Uterus (tissue), 4 donors: ENCODE results near the gene CDIPT. TPM values are rescaled to one million over a fixed set of nuclear protein-coding genes. Genes with fewer than 3 reads are reported as not detected.
A peak's percentile ranks its signal among the peaks of the same experiment; 100 is the strongest.

ENCODE experiments used
- DNase-seq, 2 donors: peaks; one replicate each; pipeline ENCODE4 v3.0.0-alpha.2; 2019 to 2020
- H3K27ac ChIP-seq, 2 donors: fragments of 200-600 bp; sonication (generic); 1 replicate in 1 of 2; 2 replicates in 1 of 2; pipeline ENCODE4 v1.5.1; 2016 to 2018
- H3K27me3 ChIP-seq, 2 donors: fragments of 200-600 bp; sonication (generic); one replicate each; pipeline ENCODE4 v1.5.1; 2018 to 2019; ENCODE audit warnings: control low read depth in 1 of 2
- H3K36me3 ChIP-seq, 2 donors: fragments of 200-600 bp; sonication (generic); one replicate each; pipeline ENCODE4 v1.5.1; 2019; ENCODE audit warnings: control low read depth in 1 of 2
- H3K4me1 ChIP-seq, 2 donors: fragments of 200-600 bp; sonication (generic); one replicate each; pipeline ENCODE4 v1.5.1; 2018 to 2019; ENCODE audit warnings: control low read depth in 1 of 2
- H3K4me3 ChIP-seq, 2 donors: fragments of 200-600 bp; sonication (generic); 1 replicate in 1 of 2; 2 replicates in 1 of 2; pipeline ENCODE4 v1.5.1; 2018 to 2019; ENCODE audit warnings: mild to moderate bottlenecking in 1 of 2
- H3K9me3 ChIP-seq, 2 donors: fragments of 200-600 bp; sonication (generic); one replicate each; pipeline ENCODE4 v1.5.1; 2019; ENCODE audit warnings: control low read depth in 1 of 2
- CTCF ChIP-seq, 4 experiments: fragments of 200-600 bp in 2 of 4; fragments of 450-650 bp in 2 of 4; sonication (generic) in 2 of 4; IDR thresholded peaks; one replicate each; pipeline ENCODE4 v1.5.1; 2016 to 2019; ENCODE audit warnings: antibody characterized with exemption in 4 of 4, mild to moderate bottlenecking in 2 of 4, moderate library complexity in 1 of 4
- POLR2A ChIP-seq, 2 donors: fragments of 450-650 bp; IDR thresholded peaks; one replicate each; pipeline ENCODE4 v1.6.1; 2016; ENCODE audit warnings: antibody characterized with exemption in 2 of 2, mild to moderate bottlenecking in 1 of 2, moderate library complexity in 1 of 2
- intact Hi-C: fragments of 100-400 bp; cut with DNase I; formaldehyde crosslinking; loops from one replicate; pipeline ENCODE4 v1.15.1; 2023; ENCODE audit warnings: low total_unique reads
- total RNA-seq, 4 donors: library from RNA; depleted of rRNA in 3 of 4; stranded (reverse); fragments of >200 nt in 3 of 4; gene quantifications; one replicate each; pipeline versions ENCODE4 v1.1.0 to v1.2.4, GENCODE V29; 2014 to 2023
- donor health status: DM: yes; HTN: yes; CAD: no.

CDIPT gene
- total RNA-seq, 4 donors from 2014 or later = 35.1 to 83.7 (median 59.1) TPM

DNA sequence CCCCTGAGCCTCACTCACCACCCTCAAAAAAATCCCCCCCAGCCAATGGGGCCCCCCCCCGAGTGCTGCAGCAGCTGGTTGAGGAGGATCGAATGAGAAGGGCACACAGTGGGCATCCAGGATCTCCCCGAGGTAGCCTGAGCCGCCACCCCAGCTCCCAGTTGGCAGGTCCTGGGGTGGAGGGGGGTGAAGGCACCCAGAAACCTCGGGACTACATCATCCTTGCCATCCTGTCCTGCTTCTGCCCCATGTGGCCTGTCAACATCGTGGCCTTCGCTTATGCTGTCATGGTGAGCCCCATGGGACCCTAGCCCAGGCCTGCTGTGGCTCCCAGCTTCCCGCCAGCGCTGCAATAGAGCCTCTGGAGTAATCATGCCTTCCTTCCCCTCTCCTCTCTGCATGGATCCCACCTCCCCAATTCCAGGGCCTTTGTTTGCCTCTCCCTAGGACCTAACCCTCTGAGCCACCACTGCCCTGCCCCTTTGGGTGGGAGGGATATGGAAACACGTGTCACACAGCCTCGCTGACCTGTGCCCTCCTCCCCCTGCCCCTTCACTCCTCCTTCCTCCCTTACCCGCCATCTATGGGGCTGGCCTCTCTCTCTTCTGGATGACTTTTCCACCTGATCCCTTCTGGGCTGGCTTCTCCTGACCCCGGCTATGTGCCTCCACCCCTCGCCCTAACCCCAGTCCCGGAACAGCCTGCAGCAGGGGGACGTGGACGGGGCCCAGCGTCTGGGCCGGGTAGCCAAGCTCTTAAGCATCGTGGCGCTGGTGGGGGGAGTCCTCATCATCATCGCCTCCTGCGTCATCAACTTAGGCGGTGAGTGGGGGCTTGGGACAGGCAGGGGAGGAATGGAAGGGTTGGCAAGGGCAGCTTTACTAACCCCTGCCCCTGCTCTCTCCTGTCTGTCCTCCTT, 49.1 kb downstream of the CDIPT start:
- no peak for TF ChIP-seq CTCF (IDR thresholded peaks at IDR 0.05)
- no peak for TF ChIP-seq POLR2A (IDR thresholded peaks at IDR 0.05)
- intact Hi-C loops = no loop called here

GRCh38 chr16:29812754-29813643, 50.0 kb downstream of the CDIPT start:
- no peaks in the 10 kb centered on the region for H3K9me3 ChIP-seq
- intact Hi-C loops = no loop called here
- H3K4me3 ChIP-seq = peak overlapping the region; percentile 59 to 66
- peak overlapping the region; percentile 96 to 99 for H3K27ac ChIP-seq
- TF ChIP-seq CTCF (IDR thresholded peaks at IDR 0.05) (no peak), POLR2A (IDR thresholded peaks at IDR 0.05) (no peak)
- DNase-seq = no peak
- peaks cover 11 to 38% of the 10 kb centered on the region in 2 donors for H3K4me1 ChIP-seq
- no peaks in the 10 kb centered on the region for H3K27me3 ChIP-seq
- no peaks in the 10 kb centered on the region for H3K36me3 ChIP-seq

More for the DNA sequence above, 49.1 kb downstream of the CDIPT start:
- peak in 1 of 2 donors; percentile 34 for DNase-seq
- H3K4me3 ChIP-seq = peak overlapping the region in 1 of 2 donors; percentile 66
- peaks cover 4 to 29% of the 10 kb centered on the region in 2 donors for H3K4me1 ChIP-seq
- H3K9me3 ChIP-seq = no peaks in the 10 kb centered on the region
- H3K27ac ChIP-seq = peak overlapping the region; percentile 96 to 99
- no peaks in the 10 kb centered on the region for H3K36me3 ChIP-seq
- no peaks in the 10 kb centered on the region for H3K27me3 ChIP-seq

DNA sequence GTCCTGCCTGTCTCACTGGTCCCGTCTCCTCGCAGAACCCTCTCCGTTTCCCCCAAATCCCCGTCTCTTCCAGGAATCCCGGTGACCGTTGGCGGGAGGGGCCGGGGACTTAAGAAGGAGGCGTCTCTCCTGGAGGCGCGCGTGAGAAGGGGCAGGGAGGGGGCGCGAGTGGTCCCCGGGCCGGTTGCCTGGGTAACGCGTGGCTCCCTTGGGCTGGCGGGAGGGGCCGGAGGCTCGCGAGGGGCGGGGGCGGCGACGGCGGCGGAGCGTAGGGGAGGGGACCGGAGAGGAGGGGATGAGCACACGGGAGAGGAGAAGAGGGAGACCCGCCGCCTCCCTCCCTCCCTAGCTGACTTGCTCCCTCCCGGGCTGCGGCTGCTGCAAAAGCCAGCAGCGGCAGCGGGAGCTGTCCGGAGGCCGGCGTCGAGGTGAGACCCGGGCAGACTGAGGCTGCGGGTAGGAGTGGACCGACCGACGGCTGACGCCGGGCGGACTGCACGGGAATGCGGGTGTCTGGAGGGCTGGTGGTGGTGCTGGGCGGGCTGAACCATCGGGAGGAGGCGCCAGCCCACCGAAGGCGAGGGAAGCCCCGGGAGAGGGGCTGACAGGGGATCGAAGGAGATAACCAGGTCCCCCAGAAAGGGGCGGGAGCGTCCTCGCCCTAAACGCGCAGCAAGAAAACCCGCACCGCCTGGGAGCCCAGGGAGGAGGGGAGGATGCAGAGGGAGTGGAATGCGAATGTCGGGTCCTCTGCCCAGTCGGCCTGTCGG, 50.9 kb downstream of the CDIPT start, which contains the start of gene PRRT2:
Gene PRRT2, plus strand, starts transcription at position 298 of the 770 bp plus-strand sequence. CDS start 862 bp downstream, outside the sequence.
- Histone ChIP-seq H3K4me3 (peak within 1 kb of the TSS; percentile 59 to 66), H3K27ac (peak within 1 kb of the TSS; percentile 96 to 99), H3K27me3 (no peaks in the 10 kb centered on the region), H3K9me3 (no peaks in the 10 kb centered on the region), H3K36me3 (no peaks in the 10 kb centered on the region), H3K4me1 (peaks cover 11 to 39% of the 10 kb centered on the region in 2 donors)
- peak; percentile 80 to 83 for DNase-seq
- intact Hi-C loops = no loop called here
- TF ChIP-seq POLR2A (IDR thresholded peaks at IDR 0.05) (peak in 1 of 2 donors; percentile 34), CTCF (IDR thresholded peaks at IDR 0.05) (no peak)

DNA sequence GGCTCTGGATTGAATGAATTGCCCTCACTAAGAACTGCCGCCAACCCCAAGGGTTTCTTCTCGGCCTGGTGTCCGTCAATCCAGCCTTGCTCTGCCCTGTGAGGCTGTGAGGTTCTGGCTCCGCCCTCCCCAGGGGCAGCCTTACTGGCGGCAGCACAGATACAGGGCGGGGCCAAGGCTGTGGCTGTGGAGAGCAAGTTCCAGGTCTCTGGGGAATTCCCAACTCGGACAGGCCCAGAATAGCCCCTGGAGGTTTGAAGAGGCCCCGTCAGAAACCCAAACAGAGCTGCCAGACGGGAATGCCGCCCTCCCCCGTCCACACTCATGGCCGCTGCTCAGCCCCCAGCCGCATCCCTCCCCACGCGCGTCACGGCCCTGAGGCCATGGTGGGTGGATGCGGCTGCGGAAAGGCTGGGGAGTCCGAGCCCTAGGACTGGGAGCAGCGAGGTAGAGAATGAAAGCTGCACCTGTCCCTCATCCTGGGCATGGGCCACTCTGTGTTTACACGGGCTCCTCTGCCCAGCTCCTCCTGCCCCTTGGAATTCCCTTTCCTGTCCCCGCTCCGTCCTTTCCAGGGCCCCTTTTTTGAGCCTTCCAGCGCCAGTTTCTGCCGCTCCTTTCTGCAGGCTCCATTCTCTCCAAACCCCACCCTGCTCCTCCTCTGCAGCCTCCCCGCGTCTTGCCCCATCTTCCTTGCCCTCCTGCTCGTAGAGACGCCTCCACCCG, 51.7 kb downstream of the CDIPT start:
- Histone ChIP-seq H3K27me3 (no peaks in the 10 kb centered on the region), H3K27ac (peak overlapping the region; percentile 96 to 99), H3K9me3 (no peaks in the 10 kb centered on the region), H3K36me3 (no peaks in the 10 kb centered on the region), H3K4me1 (peaks cover 11 to 39% of the 10 kb centered on the region in 2 donors), H3K4me3 (peak overlapping the region; percentile 59 to 66)
- intact Hi-C loops = no loop called here
- peak; percentile 34 to 39 for TF ChIP-seq POLR2A (IDR thresholded peaks at IDR 0.05)
- TF ChIP-seq CTCF (IDR thresholded peaks at IDR 0.05) = no peak
- peak; percentile 96 to 98 for DNase-seq
